ENCODE results near the gene LNX1. TPM values are rescaled to one million over a fixed set of nuclear protein-coding genes. Genes with fewer than 3 reads are reported as not detected.
A peak's percentile ranks its signal among the peaks of the same experiment; 100 is the strongest.

LNX1 gene
- total and polyA plus RNA-seq, 9 of the 15 experiments (the other 6 are each of a cell fraction or from before 2014, with no cell fraction given): 0.40 to 3.6 (median 2.2) TPM

DNA sequence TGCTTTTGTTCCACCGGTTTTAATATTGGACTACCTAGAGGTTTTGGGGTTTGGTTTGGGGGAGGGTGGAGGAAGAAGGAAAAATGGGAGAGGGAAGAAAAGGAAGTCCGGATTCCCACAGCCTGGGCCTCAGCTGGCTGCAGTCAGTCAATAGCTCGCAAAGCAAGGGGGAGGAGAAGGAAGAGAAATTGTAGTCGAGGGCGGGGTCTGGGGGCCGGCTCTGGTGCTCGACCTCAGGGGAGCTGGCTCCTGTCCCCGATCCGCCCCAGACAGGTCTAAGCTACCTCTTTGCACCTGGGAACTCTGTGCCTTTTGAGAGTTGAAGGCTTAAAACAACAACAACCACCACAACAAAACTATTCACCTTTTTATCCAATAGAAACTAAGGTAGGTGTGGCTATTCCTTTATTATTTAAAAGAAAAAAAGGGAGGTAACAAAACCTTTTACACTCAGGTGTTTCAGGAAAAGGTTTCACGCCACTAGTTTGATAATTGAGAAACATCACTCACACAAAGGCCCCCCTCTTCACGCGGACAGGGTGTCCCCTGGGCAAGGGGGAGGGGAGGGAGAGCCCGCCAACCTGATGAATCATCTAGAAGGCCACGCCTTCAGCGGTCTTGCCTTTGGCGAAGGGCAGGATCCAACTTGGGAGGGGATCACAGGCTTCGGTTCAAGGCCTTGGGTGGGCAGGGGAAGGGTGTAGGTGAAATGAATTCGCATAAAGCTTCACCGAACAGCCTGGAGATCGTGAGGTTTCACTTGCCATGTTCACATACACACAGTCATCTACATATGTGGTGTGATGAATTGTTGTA is 1.6 kb upstream of the LNX1 start (continued):
- TF ChIP-seq FOXK2 (conservative IDR thresholded peaks at IDR 0.05 in 1 of 2, IDR thresholded peaks at IDR 0.05 in 1 of 2; ENCODE audit: low read depth in 2 of 2) (0 out of 4 replicates have a peak, but pooled peaks of 1 of the 2 experiments have one; percentile 2), ZNF232 (CRISPR knock-in tag; IDR thresholded peaks at IDR 0.05) (no peak), POLR2H (tag; IDR thresholded peaks at IDR 0.05; ENCODE audit: low read depth) (peak; percentile 55), MAFK (IDR thresholded peaks at IDR 0.05; ENCODE audit: low read length) (0 out of 2 replicates have a peak, but pooled peaks have one; percentile 2)

DNA sequence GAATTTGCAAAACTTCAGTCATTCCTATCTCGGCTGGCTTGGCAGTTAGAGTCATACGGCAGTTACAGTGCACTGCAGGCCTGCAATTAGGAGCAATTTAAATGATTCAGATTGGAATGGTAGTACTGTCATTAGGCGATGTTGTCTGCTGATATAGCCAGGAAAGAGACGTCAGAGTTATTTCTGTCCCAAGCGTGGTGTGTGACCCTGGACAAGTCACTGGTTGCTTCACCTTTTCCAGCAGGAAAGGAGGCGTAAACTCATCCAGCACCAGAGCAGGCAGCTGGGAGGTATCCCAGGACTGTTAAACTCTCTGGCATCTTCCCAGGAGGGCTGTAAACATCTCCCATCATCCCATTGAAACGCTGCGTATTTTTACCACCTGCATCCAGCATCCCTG is 836 bp upstream of the LNX1 start:
- Histone ChIP-seq H3K27ac (ENCODE audit: extremely low read depth, low read depth, low read length) (peak overlapping the region; percentile 74; the same call in 2 of the 3 replicates), H3K4me1 (replicated peaks in 1 of 2; ENCODE audit: control insufficient read depth in 2 of 2, insufficient read depth in 2 of 2, low read length in 2 of 2) (peaks cover 4 to 30% of the 10 kb centered on the region in 2 experiments; a peak in 4 of 5 replicates), H3K9me1 (ENCODE audit: control insufficient read depth, insufficient read depth, low read length) (no peaks in the 10 kb centered on the region), H3K36me3 (ENCODE audit: control insufficient read depth, insufficient read depth, low read length) (no peaks in the 10 kb centered on the region), H3K4me3 (no peak overlapping the region), H2AFZ (ENCODE audit: low read depth, low read length) (peak overlapping the region; percentile 93), H3K79me2 (ENCODE audit: control insufficient read depth, insufficient read depth, low read length) (no peaks in the 10 kb centered on the region), H3K9me3 (replicated peaks; ENCODE audit: control insufficient read depth, insufficient read depth, low read depth, low read length) (no peaks in the 10 kb centered on the region), H3K4me2 (ENCODE audit: insufficient read depth, low read length) (peak overlapping the region; percentile 78), H4K20me1 (replicated peaks; ENCODE audit: control insufficient read depth, insufficient read depth, low read length) (no peaks in the 10 kb centered on the region), H3K27me3 (ENCODE audit: control insufficient read depth in 2 of 2, insufficient read depth in 2 of 2, low read length in 2 of 2) (no peaks in the 10 kb centered on the region), H3K9ac (ENCODE audit: insufficient read depth in 1 of 2, low read depth in 2 of 2, low read length in 2 of 2) (no peak overlapping the region)
- FAIRE-seq (no peak), ATAC-seq (peak; percentile 14; the same call in 2 of the 3 replicates), DNase-seq (ENCODE audit: extremely low read depth in 1 of 4, low spot score in 3 of 4) (peak in 1 of 4 experiments; percentile 12)
- CTCF ChIA-PET (ENCODE audit: low intra/inter-chr PET ratio): no interaction called here
- in situ Hi-C loops (cut with MboI) (no loop called here), intact Hi-C loops (cut with micrococcal nuclease) (loop anchor here (10.0 kb wide), 1 partner anchor 177 kb away; no protein-coding TSS in a partner anchor)
- WGBS (ENCODE audit: insufficient coverage, low coverage, missing lambda C conversion rate): 55% methylated on average over 8 of the region's 8 CpGs
- POLR2A ChIA-PET: interaction anchor here (0.6 to 1.0 kb wide), 2 partner anchors 16 to 860 kb away, joined by 3 to 4 read pairs; no protein-coding TSS in a partner anchor
- no TSS peak for BruUV-seq (replicated peaks)
- TF ChIP-seq MEF2D (tag; conservative IDR thresholded peaks at IDR 0.05; ENCODE audit: low read depth): peak; percentile 65; the same call in 1 of the 2 replicates
- TF ChIP-seq NR4A1 (CRISPR knock-in tag; IDR thresholded peaks at IDR 0.05): no peak
- no peak for TF ChIP-seq NR4A1 (tag; IDR thresholded peaks at IDR 0.05)
- TF ChIP-seq, protein P1, sequence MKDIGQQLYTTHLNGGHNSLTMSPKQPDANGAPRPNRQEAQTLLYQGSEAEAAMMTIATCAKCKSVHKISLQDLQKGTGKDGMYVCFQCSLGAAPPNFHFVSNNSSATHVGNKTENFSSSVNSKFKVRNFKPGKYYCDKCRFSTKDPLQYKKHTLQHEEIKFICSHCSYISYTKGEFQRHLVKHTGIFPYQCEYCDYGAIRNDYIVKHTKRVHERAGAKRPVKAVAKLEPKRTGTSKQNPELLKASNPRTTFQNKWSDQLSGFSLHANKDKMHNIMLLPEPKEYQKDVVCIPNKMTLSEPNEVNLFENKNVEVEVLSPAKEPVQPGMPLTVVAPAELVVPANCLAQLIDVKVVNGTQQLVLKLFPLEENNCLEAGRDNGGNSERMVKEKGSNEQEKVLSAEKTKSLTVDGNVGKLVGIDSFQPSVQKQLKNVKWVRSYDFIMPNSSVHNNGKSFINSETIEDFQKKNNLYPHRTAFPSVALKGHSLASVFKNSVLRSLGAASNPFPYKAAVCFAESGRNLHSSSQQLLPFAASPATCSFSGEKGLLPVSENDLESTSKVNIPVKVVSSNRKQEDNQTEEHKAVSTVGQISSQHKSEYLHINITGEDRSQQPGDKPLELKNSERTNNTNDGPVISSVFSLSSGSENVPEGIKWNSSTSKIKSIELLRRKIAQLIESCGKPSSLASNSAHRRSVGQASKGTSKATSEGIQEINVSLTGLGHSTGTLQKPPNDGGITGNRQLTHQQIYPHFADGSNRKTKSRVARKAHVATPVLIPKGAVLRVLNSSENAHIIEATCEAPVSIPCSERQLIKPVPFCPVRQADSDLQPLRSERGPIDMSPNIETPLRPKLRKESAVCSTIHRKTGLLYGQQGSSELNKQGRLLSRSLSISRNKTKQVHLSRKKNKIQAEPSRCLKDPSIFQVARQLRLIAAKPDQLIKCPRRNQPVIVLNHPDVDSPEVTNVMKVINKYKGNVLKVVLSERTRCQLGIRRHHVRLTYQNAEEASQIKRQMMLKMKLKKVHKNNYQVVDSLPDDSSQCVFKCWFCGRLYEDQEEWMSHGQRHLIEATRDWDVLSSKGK (CRISPR knock-in tag; IDR thresholded peaks at IDR 0.05): no peak
- no peak for TF ChIP-seq MXI1 (IDR thresholded peaks at IDR 0.05; ENCODE audit: low read depth, low read length)
- no peak for TF ChIP-seq CEBPG (CRISPR knock-in tag; IDR thresholded peaks at IDR 0.05)
- TF ChIP-seq CEBPG (tag; conservative IDR thresholded peaks at IDR 0.05 in 1 of 2, IDR thresholded peaks at IDR 0.05 in 1 of 2): 0 out of 4 replicates have a peak, but pooled peaks of 1 of the 2 experiments have one; percentile 29
- no peak for TF ChIP-seq CHD1 (IDR thresholded peaks at IDR 0.05; ENCODE audit: low read length)
- no peak for TF ChIP-seq BCL6 (CRISPR knock-in tag; IDR thresholded peaks at IDR 0.05)
- no peak for TF ChIP-seq ZNF311 (CRISPR knock-in tag; IDR thresholded peaks at IDR 0.05)
- TF ChIP-seq, protein P2, sequence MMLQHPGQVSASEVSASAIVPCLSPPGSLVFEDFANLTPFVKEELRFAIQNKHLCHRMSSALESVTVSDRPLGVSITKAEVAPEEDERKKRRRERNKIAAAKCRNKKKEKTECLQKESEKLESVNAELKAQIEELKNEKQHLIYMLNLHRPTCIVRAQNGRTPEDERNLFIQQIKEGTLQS (IDR thresholded peaks at IDR 0.05): 0 out of 2 replicates have a peak, but pooled peaks have one; percentile 9
- TF ChIP-seq, protein P2 (CRISPR knock-in tag; conservative IDR thresholded peaks at IDR 0.05): no peak
